GM23338 (cell line): Measurements from ENCODE around the gene TGFBR3.

Experiments used
- CREB1 ChIP-seq: fragments of 250-450 bp; sonication (Bioruptor Pico); IDR thresholded peaks from 2 replicates; pipeline ENCODE4 v1.5.0; 2020; ENCODE audit warnings: low read depth, mild to moderate bottlenecking, moderate library complexity
- CTCF ChIP-seq, 2 experiments: fragments of 200-600 bp in 1 of 2; sonication (generic) in 1 of 2; conservative IDR thresholded peaks; 2 replicates each; pipeline versions ENCODE4 v1.5.1 to v1.6.1; 2016 to 2017; ENCODE audit warnings: antibody characterized with exemption in 2 of 2, low read depth in 2 of 2, mild to moderate bottlenecking in 2 of 2, moderate library complexity in 1 of 2
- EZH2 ChIP-seq: fragments of 200-600 bp; sonication (generic); IDR thresholded peaks from one replicate; pipeline ENCODE4 v1.8.0; 2017; ENCODE audit warnings: antibody characterized with exemption, mild to moderate bottlenecking, low read depth; ENCODE audit not compliant: unreplicated experiment
- EZH2phosphoT487 ChIP-seq: fragments of 200-600 bp; sonication (generic); IDR thresholded peaks from one replicate; pipeline ENCODE4 v1.8.1; 2018; ENCODE audit warnings: antibody characterized with exemption; ENCODE audit not compliant: unreplicated experiment
- POLR2AphosphoS5 ChIP-seq: IDR thresholded peaks from 2 replicates; pipeline ENCODE4 v1.6.1; 2016; ENCODE audit warnings: antibody characterized with exemption, low read depth
- REST ChIP-seq: IDR thresholded peaks from one replicate; pipeline ENCODE4 v1.6.1; 2018; ENCODE audit warnings: antibody characterized with exemption; ENCODE audit not compliant: unreplicated experiment
- STAT1 ChIP-seq: IDR thresholded peaks from one replicate; pipeline ENCODE4 v1.6.1; 2016; ENCODE audit warnings: antibody characterized with exemption; ENCODE audit not compliant: unreplicated experiment

- TF ChIP-seq REST = no peak
- no peak for TF ChIP-seq EZH2
- TF ChIP-seq CTCF (conservative IDR thresholded peaks at IDR 0.05; ENCODE audit: low read depth in 2 of 2) = no peak
- no peak for TF ChIP-seq POLR2AphosphoS5
- no peak for TF ChIP-seq EZH2phosphoT487
- TF ChIP-seq STAT1 = no peak
- TF ChIP-seq CREB1 (CRISPR knock-in tag) = no peak
Observed at GRCh38 chr1:91643431-91643830, 242.5 kb downstream of the TGFBR3 start.
